Cerebellar cortex (tissue), 1 donor: ENCODE data around the gene ITPK1.

ENCODE experiments used
- DNase-seq: peaks from one replicate; pipeline ENCODE4 v3.0.0-alpha.2; 2015; ENCODE audit warnings: low spot score

ITPK1 gene

DNA sequence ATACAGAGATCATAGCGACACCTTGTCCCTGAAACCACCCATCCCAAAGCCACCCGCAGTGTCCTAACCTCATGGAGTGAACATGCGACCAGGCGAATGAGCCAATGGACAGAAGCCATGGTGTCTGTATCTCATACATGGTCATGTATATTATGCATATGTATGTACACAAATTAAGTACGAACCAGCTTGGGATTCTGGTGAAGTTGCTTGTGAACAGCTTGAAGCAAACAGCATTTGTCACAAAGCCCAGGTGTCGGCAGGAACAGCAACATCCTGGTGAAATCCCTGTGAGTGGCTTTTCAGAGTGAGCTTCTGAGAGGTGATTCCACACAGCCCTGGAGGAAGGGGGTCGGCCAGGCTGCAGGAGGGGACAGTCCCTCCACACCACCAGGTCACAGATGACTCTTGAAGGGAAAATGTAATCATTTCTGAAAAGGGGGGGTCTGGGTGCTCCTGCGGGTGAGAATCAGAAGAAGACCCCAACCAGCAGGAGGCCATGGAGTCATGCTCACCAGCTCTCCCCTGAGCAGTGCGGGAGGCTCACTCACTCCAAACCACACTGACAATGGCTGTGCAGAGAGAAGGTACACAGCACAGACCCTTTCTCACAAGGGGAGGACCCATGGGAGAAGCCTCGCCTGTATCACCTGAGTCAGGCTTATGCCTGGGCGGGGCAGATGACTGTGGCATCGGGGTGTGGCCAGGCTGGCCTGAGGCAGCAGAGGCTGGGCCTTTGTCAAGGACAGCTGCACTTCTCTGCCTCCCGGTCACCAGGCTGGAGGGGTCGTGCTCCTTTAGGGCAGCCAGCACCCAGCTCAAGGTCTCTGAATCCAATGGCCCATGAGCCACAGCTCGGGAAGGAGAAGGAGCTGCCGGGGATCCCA is 178.4 kb downstream of the ITPK1 start:
- no peak for DNase-seq

DNA sequence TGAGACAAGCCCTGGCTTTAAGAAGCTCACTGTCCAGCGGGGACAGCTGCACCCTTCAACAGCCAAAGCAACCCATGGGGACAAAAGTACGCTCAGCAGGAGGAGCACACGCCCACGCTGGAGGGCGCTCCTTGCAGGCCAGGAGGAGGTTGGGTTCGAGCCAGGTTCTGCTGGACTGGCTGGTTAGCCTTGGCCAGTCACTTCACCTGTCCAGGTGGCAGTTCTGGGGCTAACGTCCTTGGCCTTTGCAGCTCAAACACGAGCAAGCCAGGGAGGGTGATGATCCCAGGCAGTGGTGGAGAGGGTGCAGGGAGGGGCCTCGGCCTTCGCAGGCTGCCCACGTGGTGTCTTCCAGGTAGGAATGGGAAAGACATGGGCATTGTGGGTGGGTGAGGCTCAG is 179.6 kb downstream of the ITPK1 start:
- no peak for DNase-seq

- no peak for DNase-seq
Observed at GRCh38 chr14:92935446-92935845, 180.3 kb downstream of the ITPK1 start.

DNA sequence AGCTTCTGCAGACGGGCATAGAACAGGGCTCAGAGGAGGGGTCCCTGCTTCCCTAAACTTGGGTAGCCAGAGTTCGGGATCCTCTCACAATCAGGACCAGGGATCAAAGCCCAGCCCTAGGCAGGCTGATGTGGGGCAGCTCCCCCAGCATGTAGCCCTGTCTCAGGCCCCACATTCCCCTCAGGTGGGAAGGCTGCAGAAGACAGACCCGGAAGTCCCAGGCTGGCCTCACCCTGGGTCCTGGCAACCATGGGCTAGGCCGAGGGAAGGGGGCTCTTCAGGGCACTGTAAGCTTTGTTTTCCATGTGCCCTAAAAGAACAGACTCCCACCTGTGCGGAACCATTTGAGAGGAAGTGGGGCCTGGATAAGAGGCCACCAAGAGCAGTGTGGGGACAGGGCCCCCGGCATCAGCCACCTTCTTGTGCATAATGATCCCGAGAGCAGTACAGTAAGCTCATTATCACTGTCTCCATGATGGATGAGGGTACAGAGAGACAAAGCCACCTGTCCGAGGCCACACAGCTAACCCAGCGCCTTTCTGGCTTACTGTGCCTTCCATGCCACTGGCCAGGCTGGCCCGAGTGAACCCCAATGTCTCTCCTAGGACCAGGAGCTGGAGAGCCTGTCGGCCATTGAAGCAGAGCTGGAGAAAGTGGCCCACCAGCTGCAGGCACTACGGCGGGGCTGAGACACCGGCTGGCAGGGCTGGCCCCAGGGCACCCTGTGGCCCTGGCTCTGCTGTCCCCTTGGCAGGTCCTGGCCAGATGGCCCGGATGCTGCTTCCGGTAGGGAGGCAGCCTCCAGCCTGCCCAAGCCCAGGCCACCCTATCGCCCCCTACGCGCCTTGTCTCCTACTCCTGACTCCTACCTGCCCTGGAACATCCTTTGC is 181.3 kb downstream of the ITPK1 start:
- DNase-seq = no peak

DNA sequence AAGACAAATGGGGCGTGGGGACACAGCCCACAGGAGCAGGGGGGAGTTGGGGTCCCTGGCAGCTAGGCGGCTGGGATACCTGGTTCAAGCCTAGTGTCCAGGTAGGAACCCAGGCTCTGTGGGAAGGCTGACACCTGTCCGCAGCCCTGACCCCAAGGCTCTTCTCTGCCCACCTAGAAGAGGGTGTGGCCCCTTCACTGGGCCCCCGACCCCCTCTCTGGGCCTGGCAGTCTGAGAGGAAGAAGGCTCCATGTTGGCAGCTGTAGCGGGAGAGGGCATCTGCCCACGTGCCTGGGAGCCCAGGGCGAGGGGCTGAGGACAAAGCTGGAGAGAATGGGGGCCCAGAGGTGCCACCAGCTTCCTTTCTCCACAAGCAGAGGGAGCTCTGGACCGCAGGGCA is 182.2 kb downstream of the ITPK1 start:
- DNase-seq = no peak

- no peak for DNase-seq
Observed at GRCh38 chr14:92932448-92933395, 183.0 kb downstream of the ITPK1 start.

- no peak for DNase-seq
Observed at GRCh38 chr14:92931681-92932447, 183.9 kb downstream of the ITPK1 start.

GRCh38 chr14:92930737-92931602 is 184.8 kb downstream of the ITPK1 start:
- no peak for DNase-seq

DNA sequence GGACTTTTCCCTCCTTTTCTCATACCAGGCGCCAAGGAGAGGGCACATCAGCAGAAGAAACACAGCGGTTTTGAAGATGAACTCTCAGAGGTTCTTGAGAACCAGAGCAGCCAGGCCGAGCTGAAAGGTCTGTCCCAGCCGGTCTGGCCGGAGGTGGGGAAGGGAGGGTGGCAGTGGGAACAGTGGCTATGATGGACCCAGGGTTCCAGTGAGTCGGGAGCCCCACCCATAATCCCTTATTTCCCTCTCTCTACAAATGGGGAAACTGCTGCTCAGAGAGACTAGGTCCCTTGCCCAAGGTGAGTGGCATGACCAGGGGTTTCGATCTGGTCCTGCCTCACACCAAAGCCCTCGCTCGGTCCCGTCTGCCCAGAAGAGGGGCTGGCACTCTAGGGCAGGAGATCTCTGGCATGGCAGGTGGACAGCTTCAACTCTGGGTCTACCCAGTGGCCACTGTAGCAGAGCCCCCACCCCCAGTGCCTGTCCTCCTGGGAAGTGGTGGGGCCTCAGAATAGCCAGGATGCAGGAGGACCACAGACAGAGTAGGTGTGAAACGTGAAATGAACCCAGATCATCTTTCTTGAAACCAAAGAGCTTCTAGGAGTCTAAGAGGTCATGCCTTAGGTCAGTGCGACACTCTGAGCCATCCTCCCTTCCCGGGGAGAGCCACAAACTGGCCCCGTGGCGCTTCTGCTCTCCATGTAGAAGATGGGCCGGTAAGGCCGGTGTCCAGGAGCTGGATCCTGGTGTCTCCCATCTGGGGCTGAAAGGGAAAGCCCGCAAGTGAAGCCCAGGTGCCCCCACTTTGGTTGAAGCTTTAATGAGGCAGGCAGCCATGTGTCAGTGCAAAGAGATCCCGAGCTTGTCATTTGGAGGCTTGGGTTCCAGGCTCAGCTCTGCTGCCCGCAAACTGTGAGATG is 185.8 kb downstream of the ITPK1 start:
- no peak for DNase-seq

DNA sequence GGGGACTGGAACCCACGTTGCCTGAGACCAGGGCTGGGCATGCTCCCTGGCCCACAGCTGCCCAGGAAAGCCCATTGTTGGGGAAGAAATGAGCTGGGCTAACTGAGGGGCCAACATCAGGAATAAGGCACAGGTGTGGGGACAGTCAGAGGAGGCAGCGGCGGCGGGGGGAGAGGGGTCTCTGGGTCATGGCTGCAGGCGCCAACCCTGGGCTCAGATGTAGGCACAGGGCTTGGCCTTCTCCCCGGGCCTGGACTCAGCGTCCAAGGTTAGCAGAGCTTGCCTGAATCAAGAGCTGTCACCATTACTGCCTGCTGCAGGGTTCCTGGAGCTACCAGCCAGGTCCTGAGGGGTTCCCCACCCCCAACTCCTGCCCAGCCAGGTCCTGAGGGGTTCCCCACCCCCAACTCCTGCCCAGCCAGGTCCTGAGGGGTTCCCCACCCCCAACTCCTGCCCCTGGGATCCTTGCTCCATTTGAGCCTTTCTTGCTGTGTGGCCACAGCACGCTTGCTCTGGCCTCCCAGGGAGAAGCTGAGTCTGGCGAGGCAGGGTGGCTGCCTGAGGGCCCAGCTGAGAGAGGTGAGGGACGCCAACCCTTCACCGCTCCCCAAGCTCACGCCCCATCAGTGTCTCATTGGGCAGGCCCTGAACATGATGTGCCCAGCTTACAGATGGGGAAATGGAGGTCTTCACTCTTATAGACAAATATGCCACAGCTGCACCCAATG is 186.6 kb downstream of the ITPK1 start:
- DNase-seq = no peak

DNA sequence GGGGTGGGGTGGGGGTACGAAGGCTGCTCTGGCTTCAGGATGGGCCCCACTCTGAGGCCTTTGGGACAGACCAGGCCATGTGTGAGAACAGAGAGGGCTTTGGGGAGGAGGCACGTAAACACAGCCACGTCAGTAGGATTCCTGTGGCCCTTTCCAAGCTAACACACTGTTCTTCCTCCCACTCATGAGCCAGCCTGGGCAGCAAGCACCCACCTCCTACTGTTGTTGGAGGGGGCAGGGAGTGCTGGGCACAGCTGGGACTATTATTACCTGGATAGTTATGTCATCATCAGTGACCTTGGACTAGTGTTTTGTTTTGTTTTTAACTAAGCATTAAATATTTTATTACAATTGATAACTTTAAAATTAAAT is 187.5 kb downstream of the ITPK1 start:
- no peak for DNase-seq

DNA sequence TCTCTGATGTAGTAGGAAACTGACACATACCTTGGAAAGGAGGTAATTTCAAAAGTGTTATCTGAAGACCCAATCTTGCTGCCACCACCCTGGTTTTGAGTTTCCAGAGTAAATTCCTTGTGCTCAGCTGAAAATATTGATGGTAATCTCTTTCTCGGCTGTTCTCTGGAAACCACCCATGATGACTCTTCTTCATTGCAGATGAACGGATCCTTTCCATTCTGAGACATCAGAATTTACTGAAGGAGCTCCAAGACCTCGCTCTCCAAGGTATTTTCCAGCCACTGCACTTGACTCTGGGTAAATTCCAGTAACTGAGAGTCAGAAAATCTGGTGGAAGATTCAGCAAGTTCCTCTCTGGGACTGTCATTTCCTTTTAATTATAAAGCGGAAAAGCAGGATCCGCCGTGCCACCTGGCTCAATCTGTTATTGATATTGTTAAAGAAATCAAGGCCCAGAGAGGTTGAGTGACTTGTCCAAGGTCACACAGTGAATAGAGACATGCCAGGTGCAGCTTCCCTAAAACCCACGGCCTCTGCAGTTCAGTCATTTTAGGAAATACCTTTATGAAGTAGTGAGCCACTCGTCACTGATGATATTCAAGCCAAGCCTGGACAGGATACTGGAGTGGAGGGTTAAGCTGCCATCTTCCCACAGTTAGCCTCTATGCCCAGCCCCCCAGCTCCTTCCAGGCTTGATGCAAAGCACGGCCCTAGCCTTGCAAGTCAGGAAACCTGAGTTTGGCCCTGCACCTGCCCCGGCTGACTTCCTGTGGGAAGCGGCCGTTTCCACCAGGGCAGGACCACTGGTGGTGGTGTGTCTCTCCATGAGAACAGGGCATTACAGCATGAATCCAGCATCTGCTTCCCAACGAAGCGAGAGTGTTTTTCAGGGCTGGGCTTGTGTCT is 188.1 kb downstream of the ITPK1 start:
- no peak for DNase-seq

GRCh38 chr14:92926931-92927330 is 188.8 kb downstream of the ITPK1 start:
- DNase-seq = no peak

DNA sequence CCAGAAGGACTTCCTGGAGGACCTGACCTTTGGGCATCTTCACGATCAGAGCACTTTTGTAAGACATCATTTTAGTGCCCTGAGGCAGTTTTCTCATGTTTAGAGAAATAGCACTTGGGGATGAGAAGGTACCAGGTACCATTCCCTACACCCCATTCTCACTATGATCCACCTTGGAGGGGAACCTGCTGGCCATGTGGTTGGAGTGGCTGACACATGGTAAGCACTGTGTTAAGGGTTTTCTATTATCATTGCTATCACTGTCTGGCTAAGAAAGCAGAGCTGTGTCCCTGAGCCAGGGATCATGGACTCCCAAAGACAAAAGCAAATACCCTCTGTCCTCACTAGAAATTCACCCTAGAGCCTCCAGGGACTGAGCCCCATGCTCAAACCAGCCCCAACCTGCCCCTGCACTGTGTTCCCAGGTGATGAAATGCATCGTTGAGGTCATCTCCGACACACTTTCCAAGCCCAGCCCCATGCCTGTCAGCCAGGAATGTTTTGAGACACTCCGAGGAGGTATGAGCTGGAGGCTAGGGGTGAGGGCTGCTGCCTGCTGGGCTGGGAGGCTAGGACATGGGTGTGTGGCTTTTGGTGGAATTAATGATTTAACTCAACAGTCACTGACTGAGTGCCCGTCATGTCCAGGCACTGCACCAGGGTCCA is 189.4 kb downstream of the ITPK1 start:
- no peak for DNase-seq

- no peak for DNase-seq
Observed at GRCh38 chr14:92925446-92925845, 190.3 kb downstream of the ITPK1 start.

- DNase-seq = no peak
Observed at GRCh38 chr14:92924247-92924646, 191.5 kb downstream of the ITPK1 start.

DNA sequence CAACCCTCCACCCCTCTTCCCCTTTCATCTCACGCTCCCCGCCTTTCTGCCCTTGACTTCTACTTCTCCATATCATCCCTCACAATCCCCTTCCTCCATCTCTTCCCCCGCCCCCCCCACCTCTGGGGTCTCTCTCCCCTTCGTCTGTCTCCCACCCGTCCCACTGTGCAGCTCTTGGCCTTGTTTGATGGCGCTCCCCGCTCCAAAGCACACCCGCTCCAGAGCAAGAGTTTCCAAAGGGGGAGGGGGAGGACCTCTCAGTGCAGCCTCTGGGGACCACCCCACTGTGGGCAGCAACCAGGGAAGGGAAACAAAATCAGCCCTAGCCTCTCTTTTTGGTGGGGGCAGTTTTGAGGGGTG is 192.0 kb downstream of the ITPK1 start:
- no peak for DNase-seq
